ENCODE results near the gene CCDC196. TPM values are rescaled to one million over a fixed set of nuclear protein-coding genes. Genes with fewer than 3 reads are reported as not detected.

Gene CCDC196
- total and polyA plus RNA-seq, 12 donors = not detected

DNA sequence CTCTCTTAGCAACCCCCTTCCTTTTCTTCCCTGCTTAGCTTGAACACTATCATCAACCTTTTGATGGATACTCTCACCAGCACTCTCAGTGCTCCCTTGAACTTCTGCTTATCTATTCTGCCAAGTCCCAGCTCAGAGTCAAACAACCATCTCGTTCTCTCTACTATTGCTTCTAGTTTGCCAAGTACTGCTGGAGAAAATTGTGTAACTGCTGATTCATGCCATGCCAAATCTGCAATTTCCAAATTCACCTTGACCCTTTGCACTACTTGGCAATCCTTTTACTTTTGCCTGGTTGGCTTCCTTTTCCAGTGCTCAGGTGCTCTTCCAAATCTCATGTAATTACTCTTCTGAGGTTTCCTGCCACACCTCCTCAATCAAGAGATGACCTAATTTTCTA lies 2.8 kb upstream of the CCDC196 start:
- Histone ChIP-seq H3K27me3 (no peaks in the 10 kb centered on the region), H3K4me1 (peaks cover 0 to 25% (median 15%) of the 10 kb centered on the region in 9 donors), H3K9me3 (no peaks in the 10 kb centered on the region), H3K36me3 (no peaks in the 10 kb centered on the region), H3K27ac (peak overlapping the region in 4 of 10 donors; percentile 15 to 61 (median 37)), H3K4me3 (no peak overlapping the region)
- intact Hi-C loops (cut with DNase I) = loop anchor here in 1 of 10 donors (10.0 kb wide), 1 partner anchor 631 kb away; no protein-coding TSS in a partner anchor
- 3 to 4% methylated on average over 1 of the region's 1 CpG for WGBS, 2 donors
- ATAC-seq (peak in 7 of 8 donors; percentile 44 to 97 (median 89)), DNase-seq (no peak)
- TF ChIP-seq, protein P1, sequence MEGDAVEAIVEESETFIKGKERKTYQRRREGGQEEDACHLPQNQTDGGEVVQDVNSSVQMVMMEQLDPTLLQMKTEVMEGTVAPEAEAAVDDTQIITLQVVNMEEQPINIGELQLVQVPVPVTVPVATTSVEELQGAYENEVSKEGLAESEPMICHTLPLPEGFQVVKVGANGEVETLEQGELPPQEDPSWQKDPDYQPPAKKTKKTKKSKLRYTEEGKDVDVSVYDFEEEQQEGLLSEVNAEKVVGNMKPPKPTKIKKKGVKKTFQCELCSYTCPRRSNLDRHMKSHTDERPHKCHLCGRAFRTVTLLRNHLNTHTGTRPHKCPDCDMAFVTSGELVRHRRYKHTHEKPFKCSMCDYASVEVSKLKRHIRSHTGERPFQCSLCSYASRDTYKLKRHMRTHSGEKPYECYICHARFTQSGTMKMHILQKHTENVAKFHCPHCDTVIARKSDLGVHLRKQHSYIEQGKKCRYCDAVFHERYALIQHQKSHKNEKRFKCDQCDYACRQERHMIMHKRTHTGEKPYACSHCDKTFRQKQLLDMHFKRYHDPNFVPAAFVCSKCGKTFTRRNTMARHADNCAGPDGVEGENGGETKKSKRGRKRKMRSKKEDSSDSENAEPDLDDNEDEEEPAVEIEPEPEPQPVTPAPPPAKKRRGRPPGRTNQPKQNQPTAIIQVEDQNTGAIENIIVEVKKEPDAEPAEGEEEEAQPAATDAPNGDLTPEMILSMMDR (IDR thresholded peaks at IDR 0.05) = no peak

DNA sequence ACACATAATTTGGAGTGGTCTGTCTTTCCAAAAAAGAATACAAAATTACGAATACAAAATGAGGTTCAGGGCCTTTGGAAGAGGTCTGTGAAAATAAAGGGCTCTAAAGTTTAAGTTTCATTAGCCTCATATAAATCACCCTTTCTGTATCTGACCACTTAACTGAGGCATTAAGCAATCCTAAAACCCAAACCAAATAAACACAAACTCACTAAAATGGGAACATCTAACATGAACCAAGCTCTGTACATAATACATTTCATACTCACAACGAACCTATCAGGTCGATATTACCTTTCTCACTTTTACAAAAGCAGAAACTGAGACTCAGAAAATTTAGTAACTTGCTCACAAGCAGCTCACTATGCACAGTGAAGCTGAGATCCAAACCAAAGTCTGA lies 1.1 kb upstream of the CCDC196 start:
- Histone ChIP-seq H3K27ac (peak overlapping the region in 1 of 10 donors; percentile 11), H3K27me3 (no peaks in the 10 kb centered on the region), H3K36me3 (no peaks in the 10 kb centered on the region), H3K4me3 (no peak overlapping the region), H3K9me3 (no peaks in the 10 kb centered on the region), H3K4me1 (peaks cover 0 to 25% (median 15%) of the 10 kb centered on the region in 9 donors)
- DNase-seq (no peak), ATAC-seq (no peak)
- TF ChIP-seq, protein P1 (IDR thresholded peaks at IDR 0.05) = no peak
- 76 to 80% methylated on average over 3 of the region's 3 CpGs for WGBS, 2 donors
- intact Hi-C loops (cut with DNase I) = loop anchor here in 2 of 10 donors (5.0 to 10.0 kb wide), 2 partner anchors 83 to 630 kb away; no protein-coding TSS in a partner anchor

DNA sequence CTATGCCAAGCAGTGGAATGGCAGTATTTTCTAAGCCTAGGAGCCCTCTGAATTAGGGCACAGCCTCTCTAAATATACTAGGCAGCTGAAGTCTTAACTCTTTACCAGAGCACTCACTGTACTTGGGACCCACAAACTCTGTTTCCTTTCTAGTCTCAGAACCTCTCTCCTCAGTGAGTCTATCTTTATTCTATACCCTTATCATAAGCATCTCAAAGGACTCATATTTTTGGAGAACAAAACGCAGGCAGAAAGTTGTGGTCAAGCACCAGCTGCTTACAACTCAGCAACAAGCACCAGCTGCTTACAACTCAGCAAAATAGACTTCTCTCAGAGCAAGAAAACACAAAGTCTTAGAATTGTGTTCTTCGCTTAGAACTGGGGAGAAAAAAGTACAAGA lies 993 bp downstream of the CCDC196 start:
- no peak for ATAC-seq
- peaks cover 0 to 29% (median 15%) of the 10 kb centered on the region in 9 donors for H3K4me1 ChIP-seq
- TF ChIP-seq, protein P1 (IDR thresholded peaks at IDR 0.05) = no peak
- no peaks in the 10 kb centered on the region for H3K36me3 ChIP-seq
- H3K4me3 ChIP-seq = no peak overlapping the region
- intact Hi-C loops (cut with DNase I) = loop anchor here in 2 of 10 donors (5.0 to 10.0 kb wide), 2 partner anchors 85 to 628 kb away; no protein-coding TSS in a partner anchor
- no peaks in the 10 kb centered on the region for H3K27me3 ChIP-seq
- no peak for DNase-seq
- WGBS, 2 donors = 67 to 72% methylated on average over 2 of the region's 2 CpGs
- no peak overlapping the region for H3K27ac ChIP-seq
- no peaks in the 10 kb centered on the region for H3K9me3 ChIP-seq

DNA sequence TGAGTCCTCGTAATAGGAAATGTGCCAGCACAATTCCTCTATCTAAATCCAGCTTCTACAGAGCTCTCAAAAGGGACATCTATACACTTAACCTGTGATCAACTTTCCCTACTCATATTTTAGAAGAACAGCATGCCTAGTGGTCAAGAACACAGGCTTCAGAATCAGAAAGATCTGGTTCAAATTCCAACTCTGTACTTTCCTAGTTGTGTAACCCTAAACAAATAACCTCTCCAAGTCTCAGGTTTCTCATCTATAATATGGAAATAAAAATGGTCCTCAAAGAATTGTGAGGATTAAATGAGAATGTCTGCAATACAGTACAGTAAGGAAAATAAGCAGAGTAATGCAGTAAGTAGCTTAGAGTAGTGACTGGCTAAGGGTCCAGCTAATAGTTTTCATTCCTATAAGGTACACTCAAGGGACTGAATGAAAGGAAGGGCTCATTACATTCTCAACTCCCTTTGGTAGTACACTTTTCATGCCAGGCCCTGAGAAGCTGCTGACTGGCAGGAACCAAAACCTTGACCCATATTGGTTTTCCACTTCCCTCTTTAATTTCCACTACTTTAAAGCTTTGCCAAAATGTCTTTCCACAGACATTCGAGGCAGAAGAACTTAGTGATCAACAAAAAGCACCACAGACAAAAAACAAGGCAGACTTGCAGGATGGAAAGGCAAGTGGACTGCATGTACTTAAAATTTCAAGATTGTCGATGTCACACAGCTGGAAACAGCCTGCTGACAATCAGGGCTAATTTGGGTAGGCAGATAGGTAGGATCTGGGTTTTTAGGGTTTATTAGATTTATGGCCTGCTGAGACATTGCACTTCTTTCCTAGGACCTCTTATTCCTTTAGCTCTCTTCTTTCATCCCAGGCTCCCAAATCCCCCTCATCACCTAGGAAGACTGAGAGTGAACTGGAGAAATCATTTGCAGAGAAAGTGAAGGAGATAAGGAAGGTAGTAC lies 4.3 kb downstream of the CCDC196 start:
- no peaks in the 10 kb centered on the region for H3K9me3 ChIP-seq
- no peaks in the 10 kb centered on the region for H3K27me3 ChIP-seq
- intact Hi-C loops (cut with DNase I) = loop anchor here in 4 of 10 donors (10.0 kb wide), 3 partner anchors 174 to 614 kb away; no protein-coding TSS in a partner anchor
- TF ChIP-seq, protein P1 (IDR thresholded peaks at IDR 0.05) = no peak
- H3K4me3 ChIP-seq = no peak overlapping the region
- H3K4me1 ChIP-seq = peaks cover 0 to 15% (median 2%) of the 10 kb centered on the region in 9 donors
- DNase-seq = no peak
- no peak overlapping the region for H3K27ac ChIP-seq
- no peak for ATAC-seq
- no peaks in the 10 kb centered on the region for H3K36me3 ChIP-seq
- WGBS, 2 donors = 68 to 78% methylated on average over 3 of the region's 3 CpGs
